Measurements from ENCODE around the gene CGRRF1.

The CGRRF1 gene

GRCh38 chr14:54584097-54584496 is 74.4 kb downstream of the CGRRF1 start:
- Histone ChIP-seq H3K23ac (ENCODE audit: low read length in 2 of 2) (no peak overlapping the region), H3K9ac (ENCODE audit: low read length) (no peak overlapping the region), H3K9me3 (ENCODE audit: control insufficient read depth, low read length) (no peaks in the 10 kb centered on the region), H2AK5ac (ENCODE audit: low read length, severe bottlenecking) (no peak overlapping the region), H3K4ac (ENCODE audit: low read depth in 1 of 2, low read length in 2 of 2) (no peak overlapping the region), H3K27me3 (ENCODE audit: control insufficient read depth in 1 of 2, insufficient read depth in 1 of 2, low read length in 2 of 2) (no peaks in the 10 kb centered on the region), H3K4me3 (ENCODE audit: insufficient read depth in 1 of 2, low read depth in 1 of 2, low read length in 2 of 2) (no peak overlapping the region), H3K18ac (ENCODE audit: low read depth in 1 of 2, low read length in 2 of 2) (no peak overlapping the region), H3K4me1 (ENCODE audit: control insufficient read depth, insufficient read depth, low read depth, low read length) (peaks cover 4% of the 10 kb centered on the region), H2BK15ac (ENCODE audit: low read depth, poor library complexity, severe bottlenecking) (no peak overlapping the region), H4K91ac (ENCODE audit: low read length) (no peak overlapping the region), H3K27ac (ENCODE audit: low read length, poor library complexity, severe bottlenecking) (no peak overlapping the region), H4K8ac (ENCODE audit: low read length) (no peak overlapping the region), H2AFZ (ENCODE audit: low read depth, low read length) (no peak overlapping the region), H3K79me1 (replicated peaks; ENCODE audit: low read length, poor library complexity, severe bottlenecking) (peaks cover 15% of the 10 kb centered on the region), H3K4me2 (ENCODE audit: low read length, poor library complexity, severe bottlenecking) (no peak overlapping the region), H2BK120ac (ENCODE audit: low read depth, low read length) (no peak overlapping the region), H2BK12ac (ENCODE audit: low read length in 2 of 2) (no peak overlapping the region), H3K14ac (ENCODE audit: low read length in 2 of 2) (no peak overlapping the region), H3K36me3 (ENCODE audit: control insufficient read depth in 1 of 2, insufficient read depth in 2 of 2, low read depth in 1 of 2, low read length in 2 of 2) (peaks cover 3 to 16% of the 10 kb centered on the region in 2 experiments), H2BK5ac (ENCODE audit: low read depth, low read length, poor library complexity, severe bottlenecking) (no peak overlapping the region)
- WGBS, result no CpG with 5 or more reads among the region's 1 CpG
- no peak for DNase-seq

- Histone ChIP-seq H3K14ac (ENCODE audit: low read length in 2 of 2) (no peak overlapping the region), H2BK15ac (ENCODE audit: low read depth, poor library complexity, severe bottlenecking) (no peak overlapping the region), H3K9me3 (ENCODE audit: control insufficient read depth, low read length) (no peaks in the 10 kb centered on the region), H3K4me3 (ENCODE audit: insufficient read depth in 1 of 2, low read depth in 1 of 2, low read length in 2 of 2) (no peak overlapping the region), H3K4me2 (ENCODE audit: low read length, poor library complexity, severe bottlenecking) (no peak overlapping the region), H3K23ac (ENCODE audit: low read length in 2 of 2) (no peak overlapping the region), H3K27ac (ENCODE audit: low read length, poor library complexity, severe bottlenecking) (no peak overlapping the region), H3K4me1 (ENCODE audit: control insufficient read depth, insufficient read depth, low read depth, low read length) (peaks cover 4% of the 10 kb centered on the region), H3K18ac (ENCODE audit: low read depth in 1 of 2, low read length in 2 of 2) (no peak overlapping the region), H3K36me3 (ENCODE audit: control insufficient read depth in 1 of 2, insufficient read depth in 2 of 2, low read depth in 1 of 2, low read length in 2 of 2) (peaks cover 3 to 15% of the 10 kb centered on the region in 2 experiments), H3K27me3 (ENCODE audit: control insufficient read depth in 1 of 2, insufficient read depth in 1 of 2, low read length in 2 of 2) (no peaks in the 10 kb centered on the region), H4K8ac (ENCODE audit: low read length) (no peak overlapping the region), H2AFZ (ENCODE audit: low read depth, low read length) (no peak overlapping the region), H2BK5ac (ENCODE audit: low read depth, low read length, poor library complexity, severe bottlenecking) (no peak overlapping the region), H3K4ac (ENCODE audit: low read depth in 1 of 2, low read length in 2 of 2) (no peak overlapping the region), H4K91ac (ENCODE audit: low read length) (no peak overlapping the region), H2BK120ac (ENCODE audit: low read depth, low read length) (no peak overlapping the region), H2AK5ac (ENCODE audit: low read length, severe bottlenecking) (no peak overlapping the region), H3K9ac (ENCODE audit: low read length) (no peak overlapping the region), H3K79me1 (replicated peaks; ENCODE audit: low read length, poor library complexity, severe bottlenecking) (peaks cover 15% of the 10 kb centered on the region), H2BK12ac (ENCODE audit: low read length in 2 of 2) (no peak overlapping the region)
- WGBS, result 100% methylated on average over 1 of the region's 3 CpGs
- DNase-seq, result no peak
Measured at GRCh38 chr14:54585214-54585613, 75.5 kb downstream of the CGRRF1 start.
